Nephron progenitor cell (in vitro differentiated cells): ENCODE results near the gene CD99L2.

Experiments used
- DNase-seq: peaks from one replicate; pipeline ENCODE4 v3.0.0; 2021
- H3K27ac Mint-ChIP-seq: 2 replicates; pipeline ENCODE4 v1.8.0; 2021; ENCODE audit warnings: mild to moderate bottlenecking, moderate library complexity, mixed read lengths
- H3K27me3 Mint-ChIP-seq: 2 replicates; pipeline ENCODE4 v1.8.0; 2021; ENCODE audit warnings: mild to moderate bottlenecking, low read depth, mixed read lengths; ENCODE audit not compliant: poor library complexity
- H3K36me3 Mint-ChIP-seq: 2 replicates; pipeline ENCODE4 v1.8.0; 2021; ENCODE audit warnings: low read depth, mixed read lengths
- H3K4me1 Mint-ChIP-seq: 2 replicates; pipeline ENCODE4 v1.8.0; 2021; ENCODE audit warnings: mixed read lengths
- H3K4me3 Mint-ChIP-seq: 2 replicates; pipeline ENCODE4 v1.8.0; 2021; ENCODE audit warnings: mild to moderate bottlenecking, moderate library complexity, mixed read lengths
- H3K9me3 Mint-ChIP-seq: 2 replicates; pipeline ENCODE4 v1.8.0; 2021; ENCODE audit warnings: mild to moderate bottlenecking, moderate library complexity, mixed read lengths
- TF ChIP-seq, protein P1 (sequence below): fragments of 200-600 bp; sonication (generic); IDR thresholded peaks from 2 replicates; pipeline ENCODE4 v1.5.0; 2021; ENCODE audit warnings: antibody characterized with exemption

CD99L2 gene

DNA sequence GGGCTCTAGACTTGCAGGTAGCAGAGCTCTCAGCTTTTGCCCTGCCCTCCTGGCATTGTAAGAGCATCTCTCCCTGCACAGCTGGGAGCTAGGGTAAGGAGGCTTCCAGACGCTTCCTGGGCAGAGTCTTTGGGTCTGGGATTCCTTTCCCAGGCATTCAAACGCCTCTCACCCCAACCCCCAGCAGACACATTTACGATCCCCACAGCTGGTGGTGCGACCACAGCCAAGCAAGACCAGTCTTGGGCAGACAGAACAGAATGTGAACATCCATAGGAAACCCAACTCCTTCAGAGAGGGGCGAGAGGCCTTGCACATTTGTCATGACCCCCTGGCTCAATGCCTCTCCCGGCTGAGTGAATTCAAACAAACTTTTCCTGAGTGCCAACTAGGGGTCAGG is 38.1 kb upstream of the CD99L2 start:
- Mint-ChIP-seq H3K4me3 (no peak overlapping the region), H3K36me3 (no peaks in the 10 kb centered on the region), H3K9me3 (peaks cover 47% of the 10 kb centered on the region), H3K4me1 (peaks cover 43% of the 10 kb centered on the region), H3K27me3 (peaks cover 4% of the 10 kb centered on the region), H3K27ac (no peak overlapping the region)
- TF ChIP-seq, protein P1, sequence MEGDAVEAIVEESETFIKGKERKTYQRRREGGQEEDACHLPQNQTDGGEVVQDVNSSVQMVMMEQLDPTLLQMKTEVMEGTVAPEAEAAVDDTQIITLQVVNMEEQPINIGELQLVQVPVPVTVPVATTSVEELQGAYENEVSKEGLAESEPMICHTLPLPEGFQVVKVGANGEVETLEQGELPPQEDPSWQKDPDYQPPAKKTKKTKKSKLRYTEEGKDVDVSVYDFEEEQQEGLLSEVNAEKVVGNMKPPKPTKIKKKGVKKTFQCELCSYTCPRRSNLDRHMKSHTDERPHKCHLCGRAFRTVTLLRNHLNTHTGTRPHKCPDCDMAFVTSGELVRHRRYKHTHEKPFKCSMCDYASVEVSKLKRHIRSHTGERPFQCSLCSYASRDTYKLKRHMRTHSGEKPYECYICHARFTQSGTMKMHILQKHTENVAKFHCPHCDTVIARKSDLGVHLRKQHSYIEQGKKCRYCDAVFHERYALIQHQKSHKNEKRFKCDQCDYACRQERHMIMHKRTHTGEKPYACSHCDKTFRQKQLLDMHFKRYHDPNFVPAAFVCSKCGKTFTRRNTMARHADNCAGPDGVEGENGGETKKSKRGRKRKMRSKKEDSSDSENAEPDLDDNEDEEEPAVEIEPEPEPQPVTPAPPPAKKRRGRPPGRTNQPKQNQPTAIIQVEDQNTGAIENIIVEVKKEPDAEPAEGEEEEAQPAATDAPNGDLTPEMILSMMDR, result no peak
- DNase-seq, result no peak

DNA sequence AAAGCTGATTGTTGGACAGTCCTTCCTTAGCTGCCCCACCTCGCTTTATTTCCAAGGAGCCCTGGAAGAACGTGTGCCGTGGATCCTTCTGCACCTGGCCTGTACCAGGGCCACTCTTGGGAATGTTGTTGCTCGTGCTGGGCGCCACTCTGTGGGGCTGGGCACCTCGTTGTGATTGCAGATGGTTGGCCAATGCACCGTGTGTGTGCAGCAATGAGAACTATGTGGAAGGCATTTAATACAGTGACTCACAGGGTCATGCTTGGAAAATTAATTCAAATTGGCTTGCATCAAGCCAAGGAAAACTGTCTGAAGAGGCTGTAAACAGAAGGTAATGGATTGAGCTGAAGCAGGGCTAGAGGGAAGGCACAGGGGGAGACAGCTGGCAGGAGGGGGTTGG is 37.0 kb upstream of the CD99L2 start:
- TF ChIP-seq, protein P1, result no peak
- peaks cover 34% of the 10 kb centered on the region for H3K4me1 Mint-ChIP-seq
- H3K4me3 Mint-ChIP-seq, result no peak overlapping the region
- H3K36me3 Mint-ChIP-seq, result no peaks in the 10 kb centered on the region
- H3K27ac Mint-ChIP-seq, result no peak overlapping the region
- DNase-seq, result no peak
- peaks cover 51% of the 10 kb centered on the region for H3K9me3 Mint-ChIP-seq
- H3K27me3 Mint-ChIP-seq, result no peaks in the 10 kb centered on the region

DNA sequence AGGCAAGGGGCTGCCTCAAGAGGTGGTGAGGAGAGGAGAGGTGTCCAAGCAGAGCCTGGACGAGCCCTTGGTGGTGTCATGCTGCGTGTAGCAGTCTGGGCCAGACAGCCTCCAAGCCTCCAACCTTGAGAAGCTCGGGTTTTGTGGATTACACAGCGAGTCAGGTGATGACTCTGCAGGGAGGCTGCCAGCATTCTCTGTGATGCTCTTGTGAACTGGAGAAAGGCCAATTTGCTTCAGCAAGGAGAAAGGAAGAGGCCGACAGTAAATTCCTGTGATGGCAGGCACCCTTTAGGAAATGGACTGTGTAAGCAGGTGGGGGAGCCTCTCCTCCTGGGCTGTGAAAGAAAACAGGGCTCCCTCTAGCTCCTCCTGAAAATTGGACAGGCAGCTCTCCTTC is 36.0 kb upstream of the CD99L2 start:
- Mint-ChIP-seq H3K27me3 (no peaks in the 10 kb centered on the region), H3K4me1 (peaks cover 34% of the 10 kb centered on the region), H3K27ac (peak overlapping the region; percentile 48), H3K4me3 (peak overlapping the region; percentile 1), H3K9me3 (peaks cover 51% of the 10 kb centered on the region), H3K36me3 (no peaks in the 10 kb centered on the region)
- TF ChIP-seq, protein P1, result no peak
- no peak for DNase-seq

DNA sequence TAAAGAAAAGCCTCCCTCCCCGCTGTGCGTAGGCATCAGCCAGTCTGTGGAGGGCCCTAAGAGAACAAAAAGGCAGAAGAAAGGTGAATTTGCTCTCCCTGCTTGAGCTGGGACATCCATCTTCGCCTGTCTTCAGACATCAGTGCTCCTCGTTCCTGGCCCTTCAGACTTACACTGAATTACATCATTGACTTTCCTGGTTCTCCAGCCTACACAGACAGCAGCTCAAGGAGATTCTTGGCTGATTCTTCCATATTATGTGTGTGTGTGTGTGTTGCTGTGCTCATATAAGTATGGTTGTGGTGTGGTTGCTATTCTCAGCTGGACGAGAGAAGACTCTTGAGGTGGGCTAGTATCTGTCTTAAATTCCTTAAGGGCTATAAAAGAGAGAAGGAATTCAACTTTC is 35.5 kb upstream of the CD99L2 start:
- H3K4me3 Mint-ChIP-seq, result peak overlapping the region; percentile 1
- TF ChIP-seq, protein P1, result no peak
- no peaks in the 10 kb centered on the region for H3K27me3 Mint-ChIP-seq
- H3K4me1 Mint-ChIP-seq, result peaks cover 34% of the 10 kb centered on the region
- DNase-seq, result no peak
- peaks cover 48% of the 10 kb centered on the region for H3K9me3 Mint-ChIP-seq
- H3K27ac Mint-ChIP-seq, result peak overlapping the region; percentile 48
- no peaks in the 10 kb centered on the region for H3K36me3 Mint-ChIP-seq

DNA sequence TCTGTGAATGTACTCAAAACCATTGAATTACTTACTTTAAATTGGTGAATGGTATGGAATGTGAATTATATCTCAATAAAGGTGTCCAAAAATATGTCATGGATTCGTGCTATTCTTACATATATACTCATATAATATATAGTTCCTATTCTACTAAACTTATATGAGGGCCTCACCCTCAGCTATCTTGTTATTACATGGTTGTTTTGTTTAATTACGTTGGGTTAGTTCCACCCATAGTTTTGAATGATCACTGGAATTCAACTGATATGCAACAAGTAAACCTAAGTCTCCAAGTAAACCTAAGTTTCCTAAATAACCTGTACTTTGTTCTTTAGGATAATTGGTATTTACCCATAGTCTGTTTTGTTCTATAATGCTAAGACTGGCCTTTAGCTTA is 30.6 kb upstream of the CD99L2 start:
- Mint-ChIP-seq H3K36me3 (no peaks in the 10 kb centered on the region), H3K4me1 (peaks cover 11% of the 10 kb centered on the region), H3K4me3 (no peak overlapping the region), H3K27me3 (no peaks in the 10 kb centered on the region), H3K27ac (no peak overlapping the region), H3K9me3 (peaks cover 38% of the 10 kb centered on the region)
- no peak for DNase-seq
- TF ChIP-seq, protein P1, result no peak

DNA sequence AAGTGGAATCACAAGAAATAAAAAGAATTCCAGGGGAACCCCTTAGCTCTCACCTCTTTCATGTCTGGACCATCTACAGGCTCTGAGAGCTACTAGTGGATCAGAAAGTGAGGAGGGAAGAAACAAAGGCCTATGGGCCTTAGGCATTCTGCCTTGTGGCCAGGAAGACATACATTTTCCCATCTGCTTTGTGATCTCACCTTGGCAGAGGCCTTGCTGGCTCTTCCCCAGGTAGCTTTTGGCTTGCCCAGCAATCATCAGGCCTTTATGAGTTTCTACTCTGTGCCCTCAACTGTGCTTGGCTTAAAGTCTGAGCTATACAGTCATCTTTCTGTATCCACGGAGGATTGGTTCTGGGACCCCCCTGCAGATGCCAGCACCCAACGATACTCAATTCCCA is 28.3 kb upstream of the CD99L2 start:
- peaks cover 41% of the 10 kb centered on the region for H3K9me3 Mint-ChIP-seq
- DNase-seq, result no peak
- no peak overlapping the region for H3K27ac Mint-ChIP-seq
- H3K27me3 Mint-ChIP-seq, result no peaks in the 10 kb centered on the region
- peaks cover 4% of the 10 kb centered on the region for H3K4me1 Mint-ChIP-seq
- H3K4me3 Mint-ChIP-seq, result no peak overlapping the region
- TF ChIP-seq, protein P1, result no peak
- no peaks in the 10 kb centered on the region for H3K36me3 Mint-ChIP-seq
